Mucosa of descending colon (tissue), 3 donors: ENCODE results near the gene OR2T29. TPM values are rescaled to one million over a fixed set of nuclear protein-coding genes. Genes with fewer than 3 reads are reported as not detected.
A peak's percentile ranks its signal among the peaks of the same experiment; 100 is the strongest.
"Not testable (repeated sequence)": the region's sequence is repeated elsewhere in the genome, so short reads cannot be mapped to it uniquely, and the experiment has no call there.

Experiments
- ATAC-seq: fragments of 200-7000 bp; cut with Tn5 transposase; one replicate; pipeline ENCODE4 v1.9.1; 2020; ENCODE audit warnings: mild to moderate bottlenecking, moderate library complexity
- DNase-seq, 3 donors: peaks; one replicate each; pipeline ENCODE4 v3.0.0-alpha.2; 2020
- H3K36me3 ChIP-seq: fragments of 200-600 bp; one replicate; pipeline ENCODE4 v1.8.0; 2021; ENCODE audit warnings: low read depth, mild to moderate bottlenecking
- H3K4me1 ChIP-seq: fragments of 200-600 bp; one replicate; pipeline ENCODE4 v1.8.0; 2021; ENCODE audit warnings: low read depth, mild to moderate bottlenecking
- H3K4me3 ChIP-seq: fragments of 200-600 bp; one replicate; pipeline ENCODE4 v1.8.0; 2021; ENCODE audit warnings: mild to moderate bottlenecking
- H3K9me3 ChIP-seq: fragments of 200-600 bp; one replicate; pipeline ENCODE4 v1.8.0; 2021; ENCODE audit warnings: mild to moderate bottlenecking
- intact Hi-C, 2 donors: fragments of 100-400 bp; cut with DNase I in 1 of 2; cut with micrococcal nuclease in 1 of 2; formaldehyde crosslinking; loops; one replicate each; pipeline versions ENCODE4 v1.11.0 to v1.11.1; 2022; cut with DNase I, micrococcal nuclease
- total RNA-seq, 3 donors: library from RNA; stranded (reverse); fragmentation: NEBNext Ultra II Directional in 2 of 3; extraction: Animal tissue kit (Norgen Biotek cat#: 25700) in 2 of 3; gene quantifications; one replicate each; pipeline versions ENCODE4 v1.2.1 to v1.2.4, GENCODE V29; 2021 to 2023
- TF ChIP-seq, protein P1 (sequence below): fragments of 200-600 bp; IDR thresholded peaks from one replicate; pipeline ENCODE4 v1.8.0; 2022; ENCODE audit warnings: antibody characterized with exemption, mild to moderate bottlenecking
- donor health status: DM: no; HTN: no; CAD: no; lungs with moderate emphysema.
- donor health status: DM: no; HTN: no; CAD: no.
- donor health status: DM: no; HTN: yes; CAD: no.

OR2T29 gene
- total RNA-seq, 3 donors from 2014 or later, result not detected

- H3K4me1 ChIP-seq, intact Hi-C loops, H3K9me3 ChIP-seq, H3K4me3 ChIP-seq, H3K36me3 ChIP-seq, ATAC-seq, DNase-seq: not testable (repeated sequence)
Measured at GRCh38 chr1:248572049-248572448, 9.5 kb upstream of the OR2T29 start.

DNA sequence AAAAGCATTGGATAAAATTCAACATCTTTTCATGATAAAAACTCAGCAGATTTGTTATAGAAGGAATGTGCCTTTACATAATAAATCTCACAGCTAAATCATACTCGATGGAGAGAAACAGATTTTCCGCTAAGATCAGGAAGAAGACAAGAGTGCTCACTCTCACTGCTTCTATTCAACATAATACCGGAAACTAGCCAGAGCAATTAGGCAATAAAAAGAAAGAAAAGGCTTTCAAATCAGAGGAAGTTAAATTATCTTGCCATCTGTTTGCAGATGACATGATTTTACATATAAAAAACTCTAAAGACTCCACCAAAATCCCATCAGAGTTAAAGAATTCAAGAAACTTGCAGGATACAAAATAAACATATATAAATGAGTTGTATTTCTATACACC lies 8.2 kb upstream of the OR2T29 start:
- H3K9me3 ChIP-seq, H3K4me1 ChIP-seq, ATAC-seq, H3K36me3 ChIP-seq, H3K4me3 ChIP-seq, DNase-seq, intact Hi-C loops: not testable (repeated sequence)

GRCh38 chr1:248569049-248569448 lies 6.5 kb upstream of the OR2T29 start:
- intact Hi-C loops, DNase-seq, H3K4me1 ChIP-seq, H3K4me3 ChIP-seq, H3K9me3 ChIP-seq, ATAC-seq, H3K36me3 ChIP-seq: not testable (repeated sequence)

DNA sequence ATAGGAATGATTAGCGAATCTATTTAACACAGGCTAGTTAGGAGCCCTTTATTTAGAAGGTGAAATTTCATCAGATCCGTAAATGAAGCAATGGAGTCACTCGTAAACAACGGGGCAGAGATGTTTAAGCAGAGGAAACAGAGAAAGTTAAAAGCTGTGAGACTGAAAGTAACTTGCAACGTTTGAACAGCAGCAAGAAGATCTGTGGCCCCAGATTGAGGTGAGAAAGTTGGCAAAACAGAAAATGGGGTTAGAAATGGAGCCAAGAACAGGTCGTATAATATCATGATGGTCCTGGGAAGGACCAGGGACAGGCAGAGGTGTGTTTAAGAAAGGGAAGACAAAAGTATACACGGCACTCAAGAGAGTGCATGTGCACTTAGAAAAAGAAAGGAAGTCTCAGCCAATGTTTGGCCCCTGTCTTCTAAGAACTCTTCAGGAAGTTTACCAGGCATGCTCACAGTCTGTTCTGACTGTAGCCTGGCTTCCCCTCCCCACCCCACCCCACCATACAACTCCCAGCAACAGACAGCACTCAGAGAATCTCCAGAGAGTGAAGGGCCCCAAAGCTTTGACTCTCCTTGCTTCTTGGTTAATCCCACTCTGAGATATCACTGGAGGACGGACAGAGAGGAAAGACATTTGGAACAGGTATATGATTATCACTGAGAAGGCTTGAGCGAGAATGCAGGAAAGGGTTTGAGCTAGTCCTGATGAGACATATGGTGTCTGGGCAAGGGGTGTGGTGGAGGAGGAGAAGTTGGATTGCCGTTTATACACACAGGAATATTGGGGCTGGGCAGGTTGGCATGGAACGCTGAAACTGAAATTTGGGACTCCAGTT lies 3.2 kb upstream of the OR2T29 start:
- intact Hi-C loops, result not testable (repeated sequence)

GRCh38 chr1:248551027-248551426 lies 11.5 kb downstream of the OR2T29 start:
- intact Hi-C loops, DNase-seq, H3K36me3 ChIP-seq, ATAC-seq, H3K4me1 ChIP-seq, H3K4me3 ChIP-seq, H3K9me3 ChIP-seq: not testable (repeated sequence)

More for the DNA sequence above, 3.2 kb upstream of the OR2T29 start:
- H3K9me3 ChIP-seq, H3K4me1 ChIP-seq, H3K36me3 ChIP-seq, H3K4me3 ChIP-seq, DNase-seq: not testable (repeated sequence)
- peak; percentile 25 for ATAC-seq

- H3K36me3 ChIP-seq, intact Hi-C loops, H3K4me3 ChIP-seq, ATAC-seq, H3K9me3 ChIP-seq, DNase-seq, H3K4me1 ChIP-seq: not testable (repeated sequence)
Measured at GRCh38 chr1:248547383-248547782, 15.2 kb downstream of the OR2T29 start.

DNA sequence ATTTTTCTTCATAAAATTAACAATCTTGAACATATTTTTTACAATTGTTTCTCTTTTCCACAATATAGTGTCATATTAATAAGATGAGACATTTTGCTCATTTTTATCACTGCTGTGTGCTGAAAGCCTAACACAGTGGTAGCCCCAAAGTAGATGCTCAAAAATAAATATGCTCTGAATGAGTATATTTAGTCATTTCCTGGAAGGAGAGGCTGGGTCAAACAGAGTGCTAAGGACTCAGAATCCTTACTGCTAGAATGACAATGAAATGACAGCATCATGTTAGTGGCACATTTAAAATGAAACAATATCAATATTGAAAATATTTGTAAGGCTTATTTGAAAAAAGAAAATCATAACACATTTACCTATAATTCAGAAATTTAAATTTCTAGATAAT lies 25.1 kb downstream of the OR2T29 start:
- H3K36me3 ChIP-seq, H3K4me3 ChIP-seq, H3K4me1 ChIP-seq, ATAC-seq, DNase-seq, intact Hi-C loops, H3K9me3 ChIP-seq: not testable (repeated sequence)

DNA sequence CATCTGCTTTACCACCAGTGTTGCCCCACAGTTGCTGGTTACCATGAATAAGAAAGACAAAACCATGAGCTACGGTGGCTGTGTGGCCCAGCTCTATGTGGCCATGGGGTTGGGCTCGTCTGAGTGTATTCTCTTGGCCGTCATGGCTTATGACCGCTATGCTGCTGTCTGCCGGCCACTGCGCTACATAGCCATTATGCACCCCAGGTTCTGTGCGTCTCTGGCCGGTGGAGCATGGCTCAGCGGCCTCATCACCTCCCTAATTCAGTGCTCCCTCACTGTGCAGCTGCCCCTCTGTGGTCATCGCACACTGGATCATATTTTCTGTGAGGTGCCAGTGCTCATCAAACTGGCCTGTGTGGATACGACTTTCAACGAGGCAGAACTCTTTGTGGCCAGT lies 40.7 kb downstream of the OR2T29 start:
- DNase-seq (peak in 1 of 3 donors; percentile 20), ATAC-seq (no peak)
- Histone ChIP-seq H3K9me3 (peaks cover 12% of the 10 kb centered on the region), H3K36me3 (no peaks in the 10 kb centered on the region), H3K4me1 (no peaks in the 10 kb centered on the region), H3K4me3 (no peak overlapping the region)
- TF ChIP-seq, protein P1, sequence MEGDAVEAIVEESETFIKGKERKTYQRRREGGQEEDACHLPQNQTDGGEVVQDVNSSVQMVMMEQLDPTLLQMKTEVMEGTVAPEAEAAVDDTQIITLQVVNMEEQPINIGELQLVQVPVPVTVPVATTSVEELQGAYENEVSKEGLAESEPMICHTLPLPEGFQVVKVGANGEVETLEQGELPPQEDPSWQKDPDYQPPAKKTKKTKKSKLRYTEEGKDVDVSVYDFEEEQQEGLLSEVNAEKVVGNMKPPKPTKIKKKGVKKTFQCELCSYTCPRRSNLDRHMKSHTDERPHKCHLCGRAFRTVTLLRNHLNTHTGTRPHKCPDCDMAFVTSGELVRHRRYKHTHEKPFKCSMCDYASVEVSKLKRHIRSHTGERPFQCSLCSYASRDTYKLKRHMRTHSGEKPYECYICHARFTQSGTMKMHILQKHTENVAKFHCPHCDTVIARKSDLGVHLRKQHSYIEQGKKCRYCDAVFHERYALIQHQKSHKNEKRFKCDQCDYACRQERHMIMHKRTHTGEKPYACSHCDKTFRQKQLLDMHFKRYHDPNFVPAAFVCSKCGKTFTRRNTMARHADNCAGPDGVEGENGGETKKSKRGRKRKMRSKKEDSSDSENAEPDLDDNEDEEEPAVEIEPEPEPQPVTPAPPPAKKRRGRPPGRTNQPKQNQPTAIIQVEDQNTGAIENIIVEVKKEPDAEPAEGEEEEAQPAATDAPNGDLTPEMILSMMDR, result no peak
- intact Hi-C loops, result no loop called here

- DNase-seq, intact Hi-C loops: not testable (repeated sequence)
Measured at GRCh38 chr1:248510217-248510616, 52.4 kb downstream of the OR2T29 start.

DNA sequence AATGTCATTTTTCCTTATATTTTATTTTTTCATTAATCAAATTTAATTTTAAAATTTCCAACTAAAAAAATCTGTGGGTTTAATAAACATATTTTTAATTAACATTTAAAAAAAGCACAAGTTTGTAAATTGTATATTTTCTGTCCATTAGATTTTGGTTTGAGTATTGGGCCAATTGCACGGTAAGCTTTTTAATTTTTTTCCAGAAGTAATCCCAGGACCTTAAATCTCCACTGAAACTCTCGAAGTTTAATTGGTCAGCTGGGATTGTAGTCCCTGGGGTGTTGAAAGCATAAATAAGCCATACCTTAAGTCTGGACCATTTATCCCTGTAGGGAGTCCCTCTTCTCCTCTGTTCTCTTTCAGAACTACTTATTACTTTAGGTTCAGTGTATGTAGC lies 54.8 kb downstream of the OR2T29 start, which contains the start of gene OR2G6:
Gene OR2G6 (plus strand): TSS at position 301 of the 400 bp plus-strand sequence. CDS start 13,574 bp downstream, outside the sequence.
- ATAC-seq, H3K4me1 ChIP-seq, H3K9me3 ChIP-seq, DNase-seq, intact Hi-C loops, H3K36me3 ChIP-seq, H3K4me3 ChIP-seq: not testable (repeated sequence)

More at GRCh38 chr1:248510217-248510616, 52.4 kb downstream of the OR2T29 start:
- H3K4me3 ChIP-seq, H3K36me3 ChIP-seq, ATAC-seq, H3K9me3 ChIP-seq, H3K4me1 ChIP-seq: not testable (repeated sequence)

Other genes starting within 250 kb of the OR2T29 start
- gene OR2M7, start 238.2 kb downstream of the OR2T29 start, total RNA-seq, result not detected
- gene OR14C36, start 214.0 kb downstream of the OR2T29 start, total RNA-seq, result not detected
- not detected for gene OR2T4, start 201.1 kb downstream of the OR2T29 start, total RNA-seq
- not detected for gene OR2T6, start 187.0 kb downstream of the OR2T29 start, total RNA-seq
- gene OR2T1, start 159.7 kb downstream of the OR2T29 start, total RNA-seq, result not detected
- not detected for gene OR2T2, start 117.1 kb downstream of the OR2T29 start, total RNA-seq
- gene OR2T3, start 89.4 kb downstream of the OR2T29 start, total RNA-seq, result not detected
- gene OR2T5, start 74.2 kb downstream of the OR2T29 start, total RNA-seq, result not detected
- gene OR2G6, start 54.7 kb downstream of the OR2T29 start, total RNA-seq, result not detected
- gene OR2T34, start 12.0 kb upstream of the OR2T29 start, total RNA-seq, result not detected
- gene OR2T10, start 34.9 kb upstream of the OR2T29 start, total RNA-seq, result not detected
- not detected for gene OR2T11, start 72.3 kb upstream of the OR2T29 start, total RNA-seq
- not detected for gene OR2T35, start 82.5 kb upstream of the OR2T29 start, total RNA-seq
- gene OR2T27, start 92.8 kb upstream of the OR2T29 start, total RNA-seq, result not detected
- not detected for gene OR14I1, start 140.0 kb upstream of the OR2T29 start, total RNA-seq
- gene LYPD8, start 193.0 kb upstream of the OR2T29 start, total RNA-seq, result 100 to 1,000 TPM; 235 to 700 (median 647) TPM